Measurements from ENCODE around the gene LIN54. TPM values are rescaled to one million over a fixed set of nuclear protein-coding genes. Genes with fewer than 3 reads are reported as not detected.

The LIN54 gene
- total and polyA plus RNA-seq, 2 of the 13 experiments (the other 11 are each of a cell fraction or from before 2014, with no cell fraction given): 25.2 to 32.9 TPM

GRCh38 chr4:82890901-82891706, 119.5 kb downstream of the LIN54 start, which contains the start of gene SEC31A (continued):
- TF ChIP-seq ZNF225 (CRISPR knock-in tag; IDR thresholded peaks at IDR 0.05) (peak; percentile 87), SPEN (CRISPR knock-in tag; IDR thresholded peaks at IDR 0.05; ENCODE audit: low read depth) (peak; percentile 97), ZNF569 (CRISPR knock-in tag; IDR thresholded peaks at IDR 0.05; ENCODE audit: borderline replicate concordance) (no peak; the same call in 1 of the 2 replicates), ZNF784 (CRISPR knock-in tag; IDR thresholded peaks at IDR 0.05; ENCODE audit: borderline replicate concordance) (peak; percentile 82; the same call in 1 of the 2 replicates), SRSF1 (optimal IDR thresholded peaks at IDR 0.05; ENCODE audit: low read depth, low read length) (peak; percentile 36), ZNF431 (CRISPR knock-in tag; IDR thresholded peaks at IDR 0.05; ENCODE audit: borderline replicate concordance, low read depth) (peak; percentile 84; the same call in 1 of the 2 replicates), MIER3 (CRISPR knock-in tag; IDR thresholded peaks at IDR 0.05; ENCODE audit: borderline replicate concordance) (peak; percentile 93), ZNF460 (CRISPR knock-in tag; IDR thresholded peaks at IDR 0.05; ENCODE audit: borderline replicate concordance) (peak; percentile 95), ZFAT (CRISPR knock-in tag; conservative IDR thresholded peaks at IDR 0.05) (peak; percentile 63; the same call in 1 of the 2 replicates), ZNF510 (CRISPR knock-in tag; IDR thresholded peaks at IDR 0.05; ENCODE audit: low read depth) (no peak; the same call in 1 of the 2 replicates), HMGXB4 (CRISPR knock-in tag; IDR thresholded peaks at IDR 0.05; ENCODE audit: borderline replicate concordance in 1 of 2, low read depth in 1 of 2) (peak; percentile 87 to 90; a peak in 3 of 4 replicates), MLLT10 (CRISPR knock-in tag; IDR thresholded peaks at IDR 0.05) (peak; percentile 87; the same call in 1 of the 2 replicates), USF2 (IDR thresholded peaks at IDR 0.05; ENCODE audit: low read depth, low read length) (no peak), USF2 (CRISPR knock-in tag; IDR thresholded peaks at IDR 0.05; ENCODE audit: borderline replicate concordance) (no peak; the same call in 1 of the 2 replicates), ZBTB38 (CRISPR knock-in tag; IDR thresholded peaks at IDR 0.05) (peak; percentile 93), MXD1 (CRISPR knock-in tag; IDR thresholded peaks at IDR 0.05) (peak; percentile 77), HES4 (CRISPR knock-in tag; IDR thresholded peaks at IDR 0.05; ENCODE audit: borderline replicate concordance) (peak; percentile 65; the same call in 1 of the 2 replicates), ZZZ3 (CRISPR knock-in tag; IDR thresholded peaks at IDR 0.05; ENCODE audit: borderline replicate concordance) (peak; percentile 76; the same call in 1 of the 2 replicates), ZNF333 (CRISPR knock-in tag; IDR thresholded peaks at IDR 0.05; ENCODE audit: borderline replicate concordance) (peak; percentile 73; the same call in 1 of the 2 replicates), ZNF816 (CRISPR knock-in tag; IDR thresholded peaks at IDR 0.05; ENCODE audit: borderline replicate concordance) (peak; percentile 97), NCOA2 (CRISPR knock-in tag; IDR thresholded peaks at IDR 0.05) (peak; percentile 63), E2F1 (CRISPR knock-in tag; IDR thresholded peaks at IDR 0.05) (no peak; the same call in 1 of the 2 replicates)
